Psoas muscle (tissue), 8 donors: ENCODE measurements around the gene ZFAND6. TPM values are rescaled to one million over a fixed set of nuclear protein-coding genes. Genes with fewer than 3 reads are reported as not detected.

Source experiments
- ATAC-seq, 4 donors: fragments of 200-7000 bp; cut with Tn5 transposase; one replicate each; pipeline ENCODE4 v1.9.1; 2020; ENCODE audit warnings: moderate library complexity in 3 of 4, mild to moderate bottlenecking in 2 of 4
- DNase-seq, 2 donors: peaks; one replicate each; pipeline ENCODE4 v3.0.0-alpha.2; 2020
- H3K27ac ChIP-seq: fragments of 200-600 bp; one replicate; pipeline ENCODE4 v1.8.0; 2022
- H3K27me3 ChIP-seq, 3 donors: fragments of 200-600 bp in 1 of 3; one replicate each; pipeline versions ENCODE4 v1.6.1 to v1.8.0; 2013 to 2022; ENCODE audit warnings: low read length in 2 of 3, mild to moderate bottlenecking in 2 of 3, moderate library complexity in 1 of 3; ENCODE audit not compliant: insufficient read depth in 3 of 3
- H3K36me3 ChIP-seq, 2 donors: fragments of 200-600 bp in 1 of 2; one replicate each; pipeline versions ENCODE4 v1.6.1 to v1.8.0; 2013 to 2022; ENCODE audit warnings: low read depth in 1 of 2, mild to moderate bottlenecking in 1 of 2, moderate library complexity in 1 of 2; ENCODE audit not compliant: insufficient read depth in 1 of 2
- H3K4me1 ChIP-seq: fragments of 200-600 bp; one replicate; pipeline ENCODE4 v1.8.0; 2022
- H3K4me3 ChIP-seq: fragments of 200-600 bp; one replicate; pipeline ENCODE4 v1.8.0; 2022; ENCODE audit warnings: mild to moderate bottlenecking
- H3K9me3 ChIP-seq: fragments of 200-600 bp; one replicate; pipeline ENCODE4 v1.8.0; 2022
- CTCF ChIP-seq: fragments of 200-600 bp; IDR thresholded peaks from one replicate; pipeline ENCODE4 v1.8.0; 2022; ENCODE audit warnings: antibody characterized with exemption
- WGBS, 3 donors: extraction: QIAGEN DNeasy Blood & Tissue Kit; methylation state at CpG; one replicate each; pipeline versions ENCODE4 v1.1.6 to v1.1.7; 2013; 5-methylcytosine and 5-hydroxymethylcytosine counted together
- intact Hi-C, 2 donors: fragments of 100-400 bp; cut with DNase I; formaldehyde crosslinking; loops; one replicate each; pipeline versions ENCODE4 v1.11.0 to v1.14.2; 2022
- polyA plus RNA-seq, 3 donors: library from polyadenylated mRNA; stranded (reverse); fragments of 200-250 nt; gene quantifications; one replicate each; pipeline ENCODE4 v1.2.3, GENCODE V29; 2013
- total RNA-seq, 4 donors: library from RNA; stranded (reverse); fragmentation: NEBNext Ultra II Directional in 2 of 4; extraction: Animal tissue kit (Norgen Biotek cat#: 25700) in 2 of 4; gene quantifications; one replicate each; pipeline versions ENCODE4 v1.2.1 to v1.2.4, GENCODE V29; 2021 to 2023
- donor health status: healthy with polysubstance abuse.
- donor health status: DM: no; HTN: no; CAD: no; lungs with moderate emphysema.
- donor health status: Bipolar disorder and iron deficiency.
- donor health status: healthy.
- donor health status: DM: yes; HTN: yes; CAD: no.
- donor health status: DM: no; HTN: no; CAD: no.
- donor health status: DM: no; HTN: no; CAD: no.
- donor health status: DM: yes; HTN: yes; CAD: no.

The ZFAND6 gene
- total and polyA plus RNA-seq, 7 donors = 66.3 to 125 (median 78.8) TPM

DNA sequence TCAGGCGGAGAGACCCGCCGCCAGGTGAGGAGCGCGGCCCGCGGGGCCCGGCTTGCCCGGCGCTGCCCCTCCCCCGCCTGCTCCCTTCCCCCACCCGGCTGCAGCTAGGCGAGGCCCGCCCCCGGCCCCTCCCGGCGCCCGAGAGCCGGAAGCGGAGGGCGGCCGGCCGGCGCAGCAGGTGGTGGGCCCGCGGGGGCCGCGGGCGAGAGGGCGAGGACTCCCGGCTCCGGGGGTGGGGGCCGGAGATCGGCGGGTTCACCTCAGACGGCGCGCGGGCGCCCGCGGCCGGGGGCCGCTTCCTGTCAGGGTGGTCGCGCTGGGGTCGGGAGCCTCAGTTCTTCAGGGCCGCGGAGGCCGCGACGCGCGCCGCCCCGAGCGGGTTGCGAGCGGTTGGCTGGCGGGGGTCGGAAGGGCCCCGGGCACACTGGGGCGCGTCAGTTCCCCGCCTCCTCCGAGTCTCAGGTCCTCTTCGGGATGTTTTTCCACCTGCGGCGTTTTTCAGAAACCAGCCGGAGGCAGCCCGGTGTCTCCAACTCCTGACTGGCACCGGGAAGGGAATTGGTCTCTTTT, 395 bp downstream of the ZFAND6 start:
- Histone ChIP-seq H3K36me3 (no peaks in the 10 kb centered on the region), H3K4me1 (peaks cover 25% of the 10 kb centered on the region), H3K4me3 (peak overlapping the region; percentile 84), H3K27me3 (no peaks in the 10 kb centered on the region), H3K9me3 (no peaks in the 10 kb centered on the region), H3K27ac (peak overlapping the region; percentile 97)
- intact Hi-C loops = loop anchor here (2.0 to 10.0 kb wide), 3 partner anchors 91 to 165 kb away; partner anchors contain the start of genes FAH (in 1 of the 2) and MTHFS (in 1 of the 2)
- DNase-seq = peak in 1 of 2 donors; percentile 82
- WGBS, 3 donors = 0 to 1% (median 0%) methylated on average over 31 to 72 of the region's 72 CpGs
- peak; percentile 86 to 91 (median 88) for ATAC-seq
- TF ChIP-seq CTCF = no peak

DNA sequence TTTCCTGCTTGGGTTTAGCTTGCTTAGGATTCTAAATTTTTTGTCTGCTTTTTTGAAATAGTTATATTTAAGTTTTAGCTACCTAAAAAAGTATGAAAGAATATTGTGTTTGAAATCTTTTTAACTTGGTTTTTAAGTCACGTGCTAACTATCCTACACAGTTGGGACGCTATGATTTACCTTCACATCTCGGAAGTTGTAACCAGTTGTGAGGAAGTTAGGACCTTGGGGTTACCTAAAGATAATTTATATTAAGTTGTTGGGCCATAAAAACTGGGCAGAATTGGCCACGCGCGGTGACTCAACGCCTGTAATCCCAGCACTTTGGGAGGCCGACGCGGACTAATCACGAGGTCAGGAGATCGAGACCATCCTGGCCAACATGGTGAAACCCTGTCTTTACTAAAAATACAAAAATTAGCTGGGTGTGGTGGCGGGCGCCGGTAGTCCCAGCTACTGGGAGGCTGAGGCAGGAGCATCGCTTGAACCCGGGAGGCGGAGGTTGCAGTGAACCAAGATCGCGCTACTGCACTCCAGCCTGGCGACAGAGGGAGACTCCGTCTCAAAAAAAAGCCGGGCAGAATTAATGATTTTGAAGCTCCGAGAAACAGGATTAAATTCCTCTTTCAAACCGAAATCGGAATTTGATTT, 1.0 kb downstream of the ZFAND6 start:
- 8 to 12% (median 11%) methylated on average over 26 of the region's 26 CpGs for WGBS, 3 donors
- peaks cover 25% of the 10 kb centered on the region for H3K4me1 ChIP-seq
- no peaks in the 10 kb centered on the region for H3K36me3 ChIP-seq
- no peak for TF ChIP-seq CTCF
- DNase-seq (peak; percentile 44 to 60), ATAC-seq (peak in 1 of 4 donors; percentile 6)
- peak overlapping the region; percentile 84 for H3K4me3 ChIP-seq
- intact Hi-C loops = no loop called here
- peak overlapping the region; percentile 97 for H3K27ac ChIP-seq
- H3K27me3 ChIP-seq = no peaks in the 10 kb centered on the region
- no peaks in the 10 kb centered on the region for H3K9me3 ChIP-seq

- no peak for DNase-seq
- peak overlapping the region; percentile 84 for H3K4me3 ChIP-seq
- H3K36me3 ChIP-seq = no peaks in the 10 kb centered on the region
- H3K27me3 ChIP-seq = no peaks in the 10 kb centered on the region
- peaks cover 25% of the 10 kb centered on the region for H3K4me1 ChIP-seq
- no peaks in the 10 kb centered on the region for H3K9me3 ChIP-seq
- H3K27ac ChIP-seq = peak overlapping the region; percentile 1
- no peak for TF ChIP-seq CTCF
- no peak for ATAC-seq
- intact Hi-C loops = no loop called here
- WGBS, 3 donors = 30 to 57% (median 38%) methylated on average over 5 of the region's 5 CpGs
Observed at GRCh38 chr15:80061582-80061981, 2.1 kb downstream of the ZFAND6 start.

- no peaks in the 10 kb centered on the region for H3K27me3 ChIP-seq
- intact Hi-C loops = no loop called here
- ATAC-seq = no peak
- DNase-seq = no peak
- H3K27ac ChIP-seq = no peak overlapping the region
- no peaks in the 10 kb centered on the region for H3K9me3 ChIP-seq
- peaks cover 38% of the 10 kb centered on the region for H3K4me1 ChIP-seq
- TF ChIP-seq CTCF = no peak
- H3K36me3 ChIP-seq = no peaks in the 10 kb centered on the region
- H3K4me3 ChIP-seq = no peak overlapping the region
Observed at GRCh38 chr15:80066912-80067311, 7.4 kb downstream of the ZFAND6 start.
